Endodermal cell (in vitro differentiated cells): ENCODE measurements around the gene UNK. TPM values are rescaled to one million over a fixed set of nuclear protein-coding genes. Genes with fewer than 3 reads are reported as not detected.

Experiments
- DNase-seq: peaks from one replicate; pipeline ENCODE4 v3.0.0-alpha.2; 2017
- H3K27ac ChIP-seq: 2 replicates; pipeline ENCODE4 v1.5.1; 2013; ENCODE audit warnings: mild to moderate bottlenecking, low read depth, low read length, moderate library complexity
- H3K27me3 ChIP-seq: 2 replicates; pipeline ENCODE4 v1.6.1; 2013; ENCODE audit warnings: mild to moderate bottlenecking, low read length, moderate library complexity; ENCODE audit not compliant: insufficient read depth, control insufficient read depth, poor library complexity, severe bottlenecking
- H3K36me3 ChIP-seq: 2 replicates; pipeline ENCODE4 v1.7.0; 2013; ENCODE audit warnings: mild to moderate bottlenecking, low read length, moderate library complexity; ENCODE audit not compliant: control insufficient read depth, insufficient read depth
- H3K4me1 ChIP-seq: one replicate; pipeline ENCODE4 v1.7.0; 2013; ENCODE audit warnings: low read length; ENCODE audit not compliant: control insufficient read depth, insufficient read depth
- H3K4me3 ChIP-seq: 2 replicates; pipeline ENCODE4 v1.5.1; 2013; ENCODE audit warnings: mild to moderate bottlenecking, low read length, moderate library complexity
- H3K9ac ChIP-seq: 2 replicates; pipeline ENCODE4 v1.6.1; 2013; ENCODE audit warnings: mild to moderate bottlenecking, low read length, moderate library complexity; ENCODE audit not compliant: poor library complexity, severe bottlenecking; ENCODE audit errors: extremely low read depth
- H3K9me3 ChIP-seq: 2 replicates; pipeline ENCODE4 v1.6.1; 2013; ENCODE audit warnings: mild to moderate bottlenecking, low read length, moderate library complexity; ENCODE audit not compliant: control insufficient read depth
- H3K27ac Mint-ChIP-seq: 2 replicates; pipeline ENCODE4 v1.8.0; 2020; ENCODE audit warnings: mixed read lengths
- H3K27me3 Mint-ChIP-seq: 2 replicates; pipeline ENCODE4 v1.8.0; 2021; ENCODE audit warnings: mild to moderate bottlenecking, mixed read lengths; ENCODE audit not compliant: insufficient read depth
- H3K36me3 Mint-ChIP-seq: 2 replicates; pipeline ENCODE4 v1.8.0; 2020; ENCODE audit warnings: low read depth, mixed read lengths
- H3K4me1 Mint-ChIP-seq: 2 replicates; pipeline ENCODE4 v1.8.0; 2020; ENCODE audit warnings: mixed read lengths
- H3K4me3 Mint-ChIP-seq: 2 replicates; pipeline ENCODE4 v1.8.0; 2020; ENCODE audit warnings: mild to moderate bottlenecking, moderate library complexity, mixed read lengths
- H3K9me3 Mint-ChIP-seq: 2 replicates; pipeline ENCODE4 v1.8.0; 2020; ENCODE audit warnings: mild to moderate bottlenecking, mixed read lengths
- WGBS, 2 experiments: methylation state at CpG; one replicate each; pipeline versions ENCODE4 v1.1.5 to v1.1.7; 2013; ENCODE audit warnings: missing lambda C conversion rate in 2 of 2, mixed read lengths in 1 of 2; ENCODE audit not compliant: insufficient coverage in 1 of 2, insufficient read length in 1 of 2; 5-methylcytosine and 5-hydroxymethylcytosine counted together
- total RNA-seq, 2 donors: library from RNA; stranded (reverse); fragmentation: NEBNext Ultra II Directional in 1 of 2; extraction: Animal tissue kit (Norgen Biotek cat#: 25700) in 1 of 2; gene quantifications; 2 replicates in 1 of 2; 3 replicates in 1 of 2; pipeline ENCODE4 v1.2.1, GENCODE V29; 2021
- TF ChIP-seq, protein P1 (sequence below): fragments of 200-600 bp; sonication (generic); conservative IDR thresholded peaks from 2 replicates; pipeline ENCODE4 v1.5.0; 2021; ENCODE audit warnings: antibody characterized with exemption, mild to moderate bottlenecking

The UNK gene
- total RNA-seq, 2 donors from 2014 or later = 38.0 to 39.0 TPM

DNA sequence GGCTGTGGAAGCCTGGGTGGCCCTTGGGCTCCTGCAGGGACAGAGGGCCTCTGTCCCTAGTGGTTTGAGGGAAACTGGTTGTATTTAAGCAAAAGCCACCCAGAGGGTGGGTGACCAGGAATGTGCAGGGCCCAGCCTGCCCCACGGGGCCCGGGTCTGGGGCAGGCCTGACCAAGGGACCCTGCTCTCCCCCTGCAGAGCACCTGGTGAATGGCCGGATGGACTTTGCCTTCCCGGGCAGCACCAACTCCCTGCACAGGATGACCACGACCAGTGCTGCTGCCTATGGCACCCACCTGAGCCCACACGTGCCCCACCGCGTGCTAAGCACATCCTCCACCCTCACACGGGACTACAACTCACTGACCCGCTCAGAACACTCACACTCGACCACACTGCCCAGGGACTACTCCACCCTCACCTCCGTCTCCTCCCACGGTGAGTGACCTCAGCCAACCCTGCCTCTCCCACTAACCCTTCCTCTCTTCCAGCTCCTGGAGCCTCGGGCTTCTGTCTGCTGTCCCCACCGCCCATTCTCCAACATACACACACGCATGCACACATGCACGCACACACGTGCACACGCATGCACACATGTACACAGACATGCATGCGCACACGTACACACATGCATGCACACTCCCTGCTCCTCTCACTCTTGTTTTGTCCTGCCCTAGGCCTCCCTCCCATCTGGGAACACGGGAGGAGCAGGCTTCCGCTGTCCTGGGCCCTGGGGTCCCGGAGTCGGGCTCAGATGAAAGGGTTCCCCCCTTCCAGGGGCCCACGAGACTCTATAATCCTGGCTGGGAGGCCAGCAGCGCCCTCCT lies 30.0 kb upstream of the UNK start:
- Mint-ChIP-seq H3K27ac (peak overlapping the region; percentile 11), H3K27me3 (peaks cover 9% of the 10 kb centered on the region), H3K9me3 (no peaks in the 10 kb centered on the region), H3K4me3 (no peak overlapping the region), H3K4me1 (peaks cover 9% of the 10 kb centered on the region), H3K36me3 (no peaks in the 10 kb centered on the region)
- H3K36me3 ChIP-seq = no peaks in the 10 kb centered on the region
- H3K9ac ChIP-seq = no peak overlapping the region
- H3K27ac ChIP-seq = no peak overlapping the region
- H3K27me3 ChIP-seq = no peaks in the 10 kb centered on the region
- TF ChIP-seq, protein P1, sequence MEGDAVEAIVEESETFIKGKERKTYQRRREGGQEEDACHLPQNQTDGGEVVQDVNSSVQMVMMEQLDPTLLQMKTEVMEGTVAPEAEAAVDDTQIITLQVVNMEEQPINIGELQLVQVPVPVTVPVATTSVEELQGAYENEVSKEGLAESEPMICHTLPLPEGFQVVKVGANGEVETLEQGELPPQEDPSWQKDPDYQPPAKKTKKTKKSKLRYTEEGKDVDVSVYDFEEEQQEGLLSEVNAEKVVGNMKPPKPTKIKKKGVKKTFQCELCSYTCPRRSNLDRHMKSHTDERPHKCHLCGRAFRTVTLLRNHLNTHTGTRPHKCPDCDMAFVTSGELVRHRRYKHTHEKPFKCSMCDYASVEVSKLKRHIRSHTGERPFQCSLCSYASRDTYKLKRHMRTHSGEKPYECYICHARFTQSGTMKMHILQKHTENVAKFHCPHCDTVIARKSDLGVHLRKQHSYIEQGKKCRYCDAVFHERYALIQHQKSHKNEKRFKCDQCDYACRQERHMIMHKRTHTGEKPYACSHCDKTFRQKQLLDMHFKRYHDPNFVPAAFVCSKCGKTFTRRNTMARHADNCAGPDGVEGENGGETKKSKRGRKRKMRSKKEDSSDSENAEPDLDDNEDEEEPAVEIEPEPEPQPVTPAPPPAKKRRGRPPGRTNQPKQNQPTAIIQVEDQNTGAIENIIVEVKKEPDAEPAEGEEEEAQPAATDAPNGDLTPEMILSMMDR = no peak
- no peak overlapping the region for H3K4me3 ChIP-seq
- H3K9me3 ChIP-seq = no peaks in the 10 kb centered on the region
- WGBS, 2 experiments = 88 to 91% methylated on average over 24 to 27 of the region's 27 CpGs
- no peak for DNase-seq
- peaks cover 5% of the 10 kb centered on the region for H3K4me1 ChIP-seq

DNA sequence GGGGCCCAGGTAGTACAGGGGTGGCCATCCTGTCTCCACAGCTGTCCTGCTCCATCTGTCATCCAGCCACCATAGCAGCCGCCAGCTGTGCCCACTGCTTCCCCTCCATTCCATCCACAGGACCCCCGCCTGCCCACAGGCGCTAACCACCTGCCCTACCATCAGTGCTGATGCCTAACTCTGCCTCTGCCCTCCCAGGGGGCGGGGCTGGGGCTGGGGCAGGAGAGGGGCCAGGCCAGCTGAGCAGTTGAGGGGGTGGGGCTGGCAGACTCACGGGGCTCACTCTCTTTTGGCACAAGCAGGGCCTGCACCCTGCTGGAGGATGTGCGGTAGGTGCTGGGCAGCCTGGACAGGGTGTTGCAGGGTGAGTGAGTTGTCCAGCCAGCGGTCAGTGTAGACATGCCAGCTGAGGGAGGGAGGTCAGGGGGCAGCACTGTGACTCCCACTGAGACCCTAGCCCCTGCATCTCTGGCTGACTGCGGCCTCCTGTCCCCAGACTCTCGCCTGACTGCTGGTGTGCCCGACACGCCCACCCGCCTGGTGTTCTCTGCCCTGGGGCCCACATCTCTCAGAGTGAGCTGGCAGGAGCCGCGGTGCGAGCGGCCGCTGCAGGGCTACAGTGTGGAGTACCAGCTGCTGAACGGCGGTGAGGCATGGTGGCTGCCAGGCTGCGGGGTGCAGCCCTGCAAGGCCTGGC lies 29.3 kb upstream of the UNK start:
- Mint-ChIP-seq H3K27ac (no peak overlapping the region), H3K9me3 (no peaks in the 10 kb centered on the region), H3K27me3 (peaks cover 5% of the 10 kb centered on the region), H3K4me1 (peaks cover 9% of the 10 kb centered on the region), H3K36me3 (no peaks in the 10 kb centered on the region), H3K4me3 (no peak overlapping the region)
- Histone ChIP-seq H3K9ac (no peak overlapping the region), H3K9me3 (no peaks in the 10 kb centered on the region), H3K4me3 (no peak overlapping the region), H3K27ac (no peak overlapping the region), H3K27me3 (no peaks in the 10 kb centered on the region), H3K4me1 (peaks cover 5% of the 10 kb centered on the region), H3K36me3 (no peaks in the 10 kb centered on the region)
- WGBS, 2 experiments = 92 to 94% methylated on average over 9 to 20 of the region's 20 CpGs
- DNase-seq = peak; percentile 69
- TF ChIP-seq, protein P1 = peak; percentile 16

DNA sequence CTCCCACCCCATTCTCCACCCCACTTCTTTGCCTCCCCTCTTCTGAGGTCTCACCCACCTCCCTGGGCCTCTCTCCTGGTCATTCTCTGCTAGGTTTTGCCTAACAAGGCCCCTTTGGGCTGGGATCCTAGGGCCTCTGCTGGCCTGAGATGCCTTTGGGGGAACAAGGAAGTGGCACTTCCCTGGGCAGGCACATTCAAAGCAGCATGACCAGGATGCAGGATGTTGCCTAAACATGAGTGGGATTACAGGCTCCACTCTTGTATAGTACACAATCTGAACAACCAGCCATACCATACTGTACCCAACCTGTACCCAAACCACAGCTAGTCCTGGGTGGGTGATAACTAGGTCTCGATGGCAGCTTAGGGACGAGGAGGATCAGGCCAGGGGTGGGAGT lies 28.6 kb upstream of the UNK start:
- WGBS, 2 experiments = 100% methylated on average over 2 of the region's 2 CpGs; no CpG with 5 or more reads in 1 of the 2 experiments
- peaks cover 9% of the 10 kb centered on the region for H3K4me1 Mint-ChIP-seq
- no peaks in the 10 kb centered on the region for H3K27me3 ChIP-seq
- no peak overlapping the region for H3K4me3 ChIP-seq
- no peak overlapping the region for H3K9ac ChIP-seq
- TF ChIP-seq, protein P1 = no peak
- H3K9me3 Mint-ChIP-seq = no peaks in the 10 kb centered on the region
- no peak overlapping the region for H3K27ac ChIP-seq
- no peak overlapping the region for H3K4me3 Mint-ChIP-seq
- peaks cover 5% of the 10 kb centered on the region for H3K27me3 Mint-ChIP-seq
- peaks cover 5% of the 10 kb centered on the region for H3K4me1 ChIP-seq
- no peaks in the 10 kb centered on the region for H3K9me3 ChIP-seq
- no peak for DNase-seq
- H3K36me3 ChIP-seq = no peaks in the 10 kb centered on the region
- no peak overlapping the region for H3K27ac Mint-ChIP-seq
- no peaks in the 10 kb centered on the region for H3K36me3 Mint-ChIP-seq
